K562 (cell line): ENCODE data around the gene STT3B. TPM values are rescaled to one million over a fixed set of nuclear protein-coding genes. Genes with fewer than 3 reads are reported as not detected.

Experiments
- ATF3 ChIP-seq, 2 experiments: fragments of 450-650 bp in 1 of 2; sonication (generic) in 1 of 2; formaldehyde crosslinking in 1 of 2; IDR thresholded peaks in 1 of 2; conservative IDR thresholded peaks in 1 of 2; 2 replicates each; pipeline versions ENCODE4 v1.6.1 to v1.8.1; 2016 to 2023; ENCODE audit warnings: mild to moderate bottlenecking in 2 of 2, moderate library complexity in 2 of 2, inconsistent platforms in 1 of 2, missing genetic modification reagents in 1 of 2
- ATF4 ChIP-seq: fragments of 450-650 bp; formaldehyde crosslinking; IDR thresholded peaks from 2 replicates; pipeline ENCODE4 v1.4.0; 2022; ENCODE audit warnings: mild to moderate bottlenecking, moderate library complexity
- BACH1 ChIP-seq: fragments of 200-800 bp; sonication (Bioruptor generic); IDR thresholded peaks from 2 replicates; pipeline ENCODE4 v1.6.1; 2016; ENCODE audit warnings: missing genetic modification characterization, missing compliant biosample characterization
- BCOR ChIP-seq: fragments of 450-650 bp; IDR thresholded peaks from 2 replicates; pipeline ENCODE4 v1.6.1; 2016
- BDP1 ChIP-seq: IDR thresholded peaks from 3 replicates; pipeline ENCODE4 v1.6.1; 2011; ENCODE audit not compliant: insufficient read length, insufficient read depth
- CCAR2 ChIP-seq: fragments of 200-400 bp; formaldehyde crosslinking; IDR thresholded peaks from 2 replicates; pipeline ENCODE4 v1.6.1; 2017; ENCODE audit warnings: mild to moderate bottlenecking, low read depth, low read length
- CHD2 ChIP-seq: IDR thresholded peaks from 2 replicates; pipeline ENCODE4 v1.6.1; 2011; ENCODE audit warnings: low read depth, low read length
- ERF ChIP-seq: fragments of 450-650 bp; formaldehyde crosslinking; IDR thresholded peaks from 2 replicates; pipeline ENCODE4 v1.4.0; 2020; ENCODE audit warnings: mild to moderate bottlenecking, mixed read lengths
- GMEB1 ChIP-seq: fragments of 250-450 bp; sonication (Bioruptor Pico); IDR thresholded peaks from 2 replicates; pipeline ENCODE4 v1.4.0; 2020; ENCODE audit warnings: mild to moderate bottlenecking
- HOXB6 ChIP-seq: fragments of 250-450 bp; sonication (Bioruptor Pico); IDR thresholded peaks from 2 replicates; pipeline ENCODE4 v1.5.1; 2022; ENCODE audit warnings: mild to moderate bottlenecking, borderline replicate concordance
- JUND ChIP-seq, 2 experiments: IDR thresholded peaks; 2 replicates in 1 of 2; 3 replicates in 1 of 2; pipeline ENCODE4 v1.6.1; 2011; ENCODE audit warnings: borderline replicate concordance in 2 of 2, low read depth in 2 of 2, low read length in 2 of 2, improper control_type of control experiment in 1 of 2, missing biosample characterization in 1 of 2, missing genetic modification characterization in 1 of 2, missing genetic modification reagents in 1 of 2
- LCOR ChIP-seq: sonication (generic); formaldehyde crosslinking; IDR thresholded peaks from 2 replicates; pipeline ENCODE4 v1.8.0; 2022; ENCODE audit warnings: mild to moderate bottlenecking, missing genetic modification reagents
- MAFF ChIP-seq: IDR thresholded peaks from 2 replicates; pipeline ENCODE4 v1.6.1; 2012; ENCODE audit warnings: low read length, improper control_type of control experiment
- MBD2 ChIP-seq: sonication (generic); IDR thresholded peaks from 2 replicates; pipeline ENCODE4 v1.6.1; 2016; ENCODE audit warnings: low read depth, borderline replicate concordance
- NELFE ChIP-seq: IDR thresholded peaks from 2 replicates; pipeline ENCODE4 v1.6.1; 2011; ENCODE audit warnings: mild to moderate bottlenecking; ENCODE audit not compliant: insufficient read depth, insufficient read length
- NUFIP1 ChIP-seq: fragments of 450-650 bp; IDR thresholded peaks from 2 replicates; pipeline ENCODE4 v1.6.1; 2018; ENCODE audit not compliant: partially characterized antibody
- POLR2AphosphoS2 ChIP-seq: IDR thresholded peaks from 2 replicates; pipeline ENCODE4 v1.6.1; 2012; ENCODE audit warnings: low read length, improper control_type of control experiment
- POLR2B ChIP-seq: fragments of 450-650 bp; IDR thresholded peaks from 2 replicates; pipeline ENCODE4 v1.6.1; 2018; ENCODE audit warnings: low read depth; ENCODE audit not compliant: partially characterized antibody
- POLR2G ChIP-seq: fragments of 200-400 bp; formaldehyde crosslinking; IDR thresholded peaks from 2 replicates; pipeline ENCODE4 v1.6.1; 2017; ENCODE audit warnings: low read depth, mild to moderate bottlenecking, antibody characterized with exemption, low read length, moderate library complexity
- RB1 ChIP-seq: fragments of 450-650 bp; IDR thresholded peaks from 2 replicates; pipeline ENCODE4 v1.6.1; 2017; ENCODE audit warnings: low read depth, mild to moderate bottlenecking
- TCF7 ChIP-seq: sonication (generic); IDR thresholded peaks from 2 replicates; pipeline ENCODE4 v1.6.1; 2016; ENCODE audit warnings: antibody characterized with exemption, borderline replicate concordance
- TEAD1 ChIP-seq, 2 experiments: fragments of 450-650 bp in 1 of 2; sonication (generic) in 1 of 2; formaldehyde crosslinking; IDR thresholded peaks; 2 replicates each; pipeline versions ENCODE4 v1.4.0 to v1.8.0; 2020 to 2022; ENCODE audit warnings: mild to moderate bottlenecking in 2 of 2, missing genetic modification reagents in 1 of 2
- XRCC4 ChIP-seq: IDR thresholded peaks from one replicate; pipeline ENCODE4 v1.6.1; 2011; ENCODE audit not compliant: insufficient read depth, insufficient read length; ENCODE audit errors: extremely low read depth
- YY1 ChIP-seq, 3 experiments: IDR thresholded peaks; 2 replicates each; pipeline ENCODE4 v1.6.1; 2011; ENCODE audit warnings: low read length in 2 of 3, mild to moderate bottlenecking in 2 of 3, moderate library complexity in 2 of 3, borderline replicate concordance in 1 of 3, control low read depth in 1 of 3, low read depth in 1 of 3; ENCODE audit not compliant: insufficient read depth in 3 of 3, insufficient replicate concordance in 2 of 3, control insufficient read depth in 1 of 3, insufficient read length in 1 of 3; ENCODE audit errors: extremely low read depth in 1 of 3
- ZNF551 ChIP-seq: fragments of 250-450 bp; sonication (Bioruptor Pico); IDR thresholded peaks from 2 replicates; pipeline ENCODE4 v1.5.0; 2021; ENCODE audit warnings: mild to moderate bottlenecking, moderate library complexity
- ZNF778 ChIP-seq: fragments of 450-650 bp; formaldehyde crosslinking; IDR thresholded peaks from 2 replicates; pipeline ENCODE4 v1.4.0; 2020; ENCODE audit warnings: mild to moderate bottlenecking, moderate library complexity
- polyA plus RNA-seq, 8 experiments: library from polyadenylated mRNA; depleted of rRNA in 4 of 8; stranded (reverse) in 5 of 8; unstranded in 3 of 8; fragments of >200 nt; fragmentation: Nextera tagmentation in 2 of 8; fragmentation: Illumina TruSeq in 1 of 8; extraction: Ambion mirVana in 2 of 8; extraction: Trizol in 1 of 8; gene quantifications; 2 replicates each; pipeline versions ENCODE4 v1.2.1 to v1.2.3, GENCODE V29; 2011 to 2014; ENCODE audit warnings: inconsistent platforms in 1 of 8, missing spikeins in 1 of 8
- total RNA-seq, 7 experiments: library from RNA; depleted of rRNA in 6 of 7; stranded (reverse); fragments of >200 nt in 6 of 7; fragmentation: Illumina TruSeq in 2 of 7; extraction: Trizol in 2 of 7; gene quantifications; 2 replicates each; pipeline versions ENCODE4 v1.2.1 to v1.2.3, GENCODE V29; 2011 to 2021; ENCODE audit warnings: low replicate concordance in 1 of 7

Gene STT3B
- total and polyA plus RNA-seq, 9 of the 15 experiments (the other 6 are each of a cell fraction or from before 2014, with no cell fraction given), result 22.4 to 147 (median 100) TPM

DNA sequence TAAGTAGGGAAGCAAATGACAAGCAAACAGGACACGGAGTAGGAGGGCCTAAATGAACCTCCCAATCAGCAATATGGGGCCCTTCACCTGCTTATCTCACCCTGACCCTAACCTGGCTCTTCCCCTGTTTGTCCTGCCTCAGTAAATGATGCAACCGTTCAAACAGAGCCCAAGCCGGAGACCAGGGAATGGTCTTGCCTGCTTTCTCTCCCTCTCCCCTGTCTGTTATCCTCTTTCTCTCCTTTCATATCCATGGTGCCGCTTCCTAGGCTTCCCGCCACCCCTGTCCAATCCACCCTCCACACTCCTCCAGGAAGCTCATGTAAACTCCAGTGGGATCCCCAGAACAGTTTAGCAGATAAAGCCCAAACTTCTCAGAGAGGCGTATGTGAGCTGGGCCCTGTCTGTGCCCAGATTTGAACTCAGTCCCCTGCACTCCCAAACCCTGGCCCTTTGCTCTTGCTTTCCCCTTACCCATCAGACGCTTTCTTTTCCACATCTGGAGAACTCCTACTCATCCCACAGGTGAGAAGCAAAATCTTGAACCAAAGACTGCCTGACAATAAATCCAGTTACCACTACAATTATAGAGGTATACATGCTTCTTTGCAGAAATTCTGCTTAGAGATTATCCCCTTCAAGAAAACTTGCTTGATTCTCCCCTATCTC, 45.7 kb upstream of the STT3B start (continued):
- TF ChIP-seq NELFE (no peak), BCOR (peak; percentile 87), TCF7 (no peak), XRCC4 (no peak), POLR2G (0 out of 2 replicates have a peak, but pooled peaks have one; percentile 19), BACH1 (tag) (0 out of 2 replicates have a peak, but pooled peaks have one; percentile 27), JUND (IDR thresholded peaks at IDR 0.05; ENCODE audit: borderline replicate concordance, low read depth, low read length) (peak; percentile 84), JUND (tag; IDR thresholded peaks at IDR 0.05; ENCODE audit: borderline replicate concordance, low read depth, low read length) (peak; percentile 65; the same call in 1 of the 3 replicates), RB1 (no peak), ZNF778 (CRISPR knock-in tag) (no peak), POLR2AphosphoS2 (no peak), BDP1 (no peak), YY1 (IDR thresholded peaks at IDR 0.05; ENCODE audit: borderline replicate concordance in 1 of 3, control insufficient read depth in 1 of 3, extremely low read depth in 1 of 3, insufficient read depth in 3 of 3, insufficient read length in 1 of 3, insufficient replicate concordance in 2 of 3, low read depth in 1 of 3, low read length in 2 of 3) (no peak), MAFF (no peak), MBD2 (no peak), CCAR2 (no peak), POLR2B (no peak), CHD2 (no peak), ATF4 (CRISPR knock-in tag) (peak; percentile 84), ATF3 (IDR thresholded peaks at IDR 0.05) (peak; percentile 96), ATF3 (CRISPR knock-in tag; conservative IDR thresholded peaks at IDR 0.05) (no peak), TEAD1 (CRISPR knock-in tag; IDR thresholded peaks at IDR 0.05) (no peak), LCOR (CRISPR knock-in tag) (no peak), ERF (CRISPR knock-in tag) (no peak), GMEB1 (no peak), NUFIP1 (no peak), ZNF551 (no peak), HOXB6 (no peak)
